Caco-2 (cell line): ENCODE measurements around the gene LRRC4C. TPM values are rescaled to one million over a fixed set of nuclear protein-coding genes. Genes with fewer than 3 reads are reported as not detected.

Experiments used
- BruUV-seq: library from RNA; stranded (reverse); fragments of 400-500 nt; replicated peaks from 2 replicates; lab custom pipeline; 2021; lab: Mats Ljungman, UMichigan
- CTCF ChIA-PET: fragments of 300-600 bp; sonication (Branson Sonifier 250); formaldehyde crosslinking; loops from one replicate; lab custom pipeline; 2022; ENCODE audit warnings: antibody characterized with exemption; lab: Charles Lee
- POLR2A ChIA-PET: fragments of 300-600 bp; sonication (Branson Sonifier 250); formaldehyde crosslinking; loops from one replicate; lab custom pipeline; 2022; ENCODE audit warnings: antibody characterized with exemption; lab: Charles Lee
- DNase-seq, 2 experiments: peaks; one replicate each; pipeline versions ENCODE4 v3.0.0 to v3.0.0-alpha.2; 2020 to 2022
- H3K27me3 ChIP-seq: replicated peaks from 2 replicates; pipeline ENCODE4 v1.6.0; 2011; ENCODE audit warnings: low read length; ENCODE audit not compliant: control insufficient read depth, insufficient read depth
- H3K36me3 ChIP-seq: 2 replicates; pipeline ENCODE4 v1.5.1; 2011; ENCODE audit warnings: low read length; ENCODE audit not compliant: control insufficient read depth, insufficient read depth
- H3K4me1 ChIP-seq: fragments of 250-450 bp; sonication (Bioruptor Pico); 2 replicates; pipeline ENCODE4 v1.5.1; 2020; ENCODE audit warnings: mild to moderate bottlenecking
- H3K4me3 ChIP-seq: 2 replicates; pipeline ENCODE4 v1.5.1; 2011; ENCODE audit warnings: low read depth, mild to moderate bottlenecking, control low read depth, low read length
- H3K9me3 ChIP-seq: fragments of 250-450 bp; sonication (Bioruptor Pico); 2 replicates; pipeline ENCODE4 v1.5.1; 2020; ENCODE audit warnings: mild to moderate bottlenecking, moderate library complexity
- H3K27ac Mint-ChIP-seq: one replicate; pipeline ENCODE4 v1.8.0; 2022; ENCODE audit warnings: mixed read lengths; ENCODE audit not compliant: unreplicated experiment
- H3K27me3 Mint-ChIP-seq: one replicate; pipeline ENCODE4 v1.8.0; 2022; ENCODE audit warnings: mixed read lengths; ENCODE audit not compliant: insufficient read depth, unreplicated experiment
- H3K36me3 Mint-ChIP-seq: one replicate; pipeline ENCODE4 v1.8.0; 2022; ENCODE audit warnings: mild to moderate bottlenecking, mixed read lengths; ENCODE audit not compliant: insufficient read depth, unreplicated experiment
- H3K4me1 Mint-ChIP-seq: one replicate; pipeline ENCODE4 v1.8.0; 2022; ENCODE audit warnings: low read depth, mixed read lengths; ENCODE audit not compliant: unreplicated experiment
- H3K4me3 Mint-ChIP-seq: one replicate; pipeline ENCODE4 v1.8.0; 2022; ENCODE audit warnings: mild to moderate bottlenecking, moderate library complexity, mixed read lengths; ENCODE audit not compliant: unreplicated experiment
- H3K9me3 Mint-ChIP-seq: one replicate; pipeline ENCODE4 v1.8.0; 2022; ENCODE audit warnings: mixed read lengths; ENCODE audit not compliant: unreplicated experiment
- intact Hi-C: fragments of 100-400 bp; cut with micrococcal nuclease; formaldehyde crosslinking; loops from one replicate; pipeline ENCODE4 v1.10.0; 2022; ENCODE audit not compliant: unreplicated experiment
- total RNA-seq: library from RNA; stranded (reverse); gene quantifications from 2 replicates; pipeline ENCODE4 v1.2.3, GENCODE V29; 2022
- TF ChIP-seq, protein P1 (sequence below), 2 experiments: fragments of 200-600 bp in 1 of 2; IDR thresholded peaks; 1 replicate in 1 of 2; 2 replicates in 1 of 2; pipeline versions ENCODE4 v1.5.1 to v1.8.0; 2011 to 2022; ENCODE audit warnings: antibody characterized with exemption in 1 of 2, control low read depth in 1 of 2, inconsistent platforms in 1 of 2, low read depth in 1 of 2, low read length in 1 of 2, mild to moderate bottlenecking in 1 of 2, moderate library complexity in 1 of 2; ENCODE audit not compliant: insufficient read depth in 1 of 2, severe bottlenecking in 1 of 2, unreplicated experiment in 1 of 2

The LRRC4C gene
- total RNA-seq, 1 experiment from 2014 or later, result not detected

DNA sequence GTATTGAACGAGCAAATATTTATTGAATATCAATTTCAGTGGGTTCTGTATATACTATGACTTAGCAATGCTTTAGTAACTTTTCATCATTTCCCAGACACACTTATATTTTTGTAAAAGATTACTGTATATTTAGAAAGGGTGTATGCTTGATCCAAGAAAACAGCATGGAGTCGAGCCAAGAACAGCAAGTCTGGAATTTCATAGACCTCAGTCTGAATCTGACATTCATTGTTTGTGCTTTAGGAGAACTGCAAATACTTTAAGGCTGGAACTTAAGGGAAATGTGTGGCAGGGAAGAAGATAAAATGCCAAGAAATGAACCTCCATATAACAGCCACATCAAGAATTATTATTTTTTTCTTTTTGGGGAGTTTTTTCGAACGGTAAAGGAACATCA is 1156.8 kb downstream of the LRRC4C start:
- H3K4me1 Mint-ChIP-seq, result no peaks in the 10 kb centered on the region
- intact Hi-C loops, result no loop called here
- H3K4me3 Mint-ChIP-seq, result no peak overlapping the region
- no peaks in the 10 kb centered on the region for H3K36me3 Mint-ChIP-seq
- DNase-seq, result no peak
- H3K27me3 ChIP-seq, result no peaks in the 10 kb centered on the region
- H3K4me3 ChIP-seq, result no peak overlapping the region
- CTCF ChIA-PET, result no interaction called here
- H3K27me3 Mint-ChIP-seq, result peaks cover 4% of the 10 kb centered on the region
- POLR2A ChIA-PET, result no interaction called here
- H3K36me3 ChIP-seq, result no peaks in the 10 kb centered on the region
- H3K27ac Mint-ChIP-seq, result no peak overlapping the region
- no peaks in the 10 kb centered on the region for H3K9me3 Mint-ChIP-seq
- TF ChIP-seq, protein P1, sequence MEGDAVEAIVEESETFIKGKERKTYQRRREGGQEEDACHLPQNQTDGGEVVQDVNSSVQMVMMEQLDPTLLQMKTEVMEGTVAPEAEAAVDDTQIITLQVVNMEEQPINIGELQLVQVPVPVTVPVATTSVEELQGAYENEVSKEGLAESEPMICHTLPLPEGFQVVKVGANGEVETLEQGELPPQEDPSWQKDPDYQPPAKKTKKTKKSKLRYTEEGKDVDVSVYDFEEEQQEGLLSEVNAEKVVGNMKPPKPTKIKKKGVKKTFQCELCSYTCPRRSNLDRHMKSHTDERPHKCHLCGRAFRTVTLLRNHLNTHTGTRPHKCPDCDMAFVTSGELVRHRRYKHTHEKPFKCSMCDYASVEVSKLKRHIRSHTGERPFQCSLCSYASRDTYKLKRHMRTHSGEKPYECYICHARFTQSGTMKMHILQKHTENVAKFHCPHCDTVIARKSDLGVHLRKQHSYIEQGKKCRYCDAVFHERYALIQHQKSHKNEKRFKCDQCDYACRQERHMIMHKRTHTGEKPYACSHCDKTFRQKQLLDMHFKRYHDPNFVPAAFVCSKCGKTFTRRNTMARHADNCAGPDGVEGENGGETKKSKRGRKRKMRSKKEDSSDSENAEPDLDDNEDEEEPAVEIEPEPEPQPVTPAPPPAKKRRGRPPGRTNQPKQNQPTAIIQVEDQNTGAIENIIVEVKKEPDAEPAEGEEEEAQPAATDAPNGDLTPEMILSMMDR (IDR thresholded peaks at IDR 0.05; ENCODE audit: insufficient read depth in 1 of 2, low read depth in 1 of 2, low read length in 1 of 2, severe bottlenecking in 1 of 2, unreplicated experiment in 1 of 2), result no peak
- H3K4me1 ChIP-seq, result no peaks in the 10 kb centered on the region
- no peaks in the 10 kb centered on the region for H3K9me3 ChIP-seq
- BruUV-seq, result no TSS peak

DNA sequence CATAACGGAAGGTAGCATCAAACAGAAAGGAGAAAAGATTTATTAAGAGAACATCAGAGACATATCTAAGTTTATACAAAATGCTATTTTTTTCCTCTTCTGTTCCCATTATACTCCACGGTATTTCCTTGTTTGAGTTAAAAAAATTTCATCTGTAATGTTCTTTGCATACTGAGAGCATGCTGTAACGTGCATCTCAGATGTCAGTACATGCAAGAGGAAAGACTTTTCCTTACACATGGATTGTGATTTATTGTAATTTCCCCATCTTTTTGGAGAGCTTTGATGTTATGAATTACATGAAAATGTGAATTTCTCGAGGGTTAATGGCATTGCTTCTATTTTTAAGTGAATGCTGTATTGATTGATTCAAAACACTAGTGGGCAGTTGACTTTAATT is 1164.0 kb downstream of the LRRC4C start:
- Histone ChIP-seq H3K9me3 (no peaks in the 10 kb centered on the region), H3K4me3 (no peak overlapping the region), H3K36me3 (no peaks in the 10 kb centered on the region), H3K4me1 (no peaks in the 10 kb centered on the region), H3K27me3 (no peaks in the 10 kb centered on the region; the same call in 1 of the 2 replicates)
- intact Hi-C loops, result no loop called here
- no peaks in the 10 kb centered on the region for H3K36me3 Mint-ChIP-seq
- H3K9me3 Mint-ChIP-seq, result no peaks in the 10 kb centered on the region
- POLR2A ChIA-PET, result no interaction called here
- CTCF ChIA-PET, result no interaction called here
- TF ChIP-seq, protein P1 (IDR thresholded peaks at IDR 0.05; ENCODE audit: insufficient read depth in 1 of 2, low read depth in 1 of 2, low read length in 1 of 2, severe bottlenecking in 1 of 2, unreplicated experiment in 1 of 2), result no peak
- no peak overlapping the region for H3K4me3 Mint-ChIP-seq
- BruUV-seq, result no TSS peak
- peaks cover 12% of the 10 kb centered on the region for H3K27me3 Mint-ChIP-seq
- H3K27ac Mint-ChIP-seq, result no peak overlapping the region
- DNase-seq, result no peak
- peaks cover 10% of the 10 kb centered on the region for H3K4me1 Mint-ChIP-seq

DNA sequence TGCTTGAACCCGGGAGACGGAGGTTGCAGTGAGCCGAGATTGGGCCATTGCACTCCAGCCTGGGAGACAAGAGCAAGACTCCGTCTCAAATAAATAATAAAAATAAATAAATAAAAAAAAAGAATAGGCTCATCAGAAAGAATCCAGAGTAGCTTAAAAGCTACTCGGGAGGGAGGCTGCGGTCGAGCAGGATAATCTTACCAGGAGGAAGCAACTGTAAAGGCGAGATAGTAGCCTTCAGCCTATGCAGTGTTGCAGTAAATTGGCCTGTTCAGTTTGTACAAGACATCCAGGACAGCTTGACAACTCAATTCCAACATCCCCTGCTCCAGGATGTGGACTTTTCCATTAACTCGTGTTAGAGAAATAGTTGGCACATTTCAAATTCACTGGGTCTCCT is 1164.7 kb downstream of the LRRC4C start:
- Histone ChIP-seq H3K9me3 (no peaks in the 10 kb centered on the region), H3K4me1 (no peaks in the 10 kb centered on the region), H3K4me3 (no peak overlapping the region), H3K36me3 (no peaks in the 10 kb centered on the region), H3K27me3 (no peaks in the 10 kb centered on the region; the same call in 1 of the 2 replicates)
- H3K27ac Mint-ChIP-seq, result no peak overlapping the region
- peaks cover 10% of the 10 kb centered on the region for H3K4me1 Mint-ChIP-seq
- POLR2A ChIA-PET, result no interaction called here
- CTCF ChIA-PET, result interaction anchor here (1.1 to 1.2 kb wide), 2 partner anchors 11 to 59 kb away, joined by 4 to 6 read pairs; no protein-coding TSS in a partner anchor
- no peak overlapping the region for H3K4me3 Mint-ChIP-seq
- TF ChIP-seq, protein P1 (IDR thresholded peaks at IDR 0.05; ENCODE audit: insufficient read depth in 1 of 2, low read depth in 1 of 2, low read length in 1 of 2, severe bottlenecking in 1 of 2, unreplicated experiment in 1 of 2), result no peak
- intact Hi-C loops, result loop anchor here (1.0 to 5.0 kb wide), 2 partner anchors 164 to 1502 kb away; no protein-coding TSS in a partner anchor
- no peaks in the 10 kb centered on the region for H3K9me3 Mint-ChIP-seq
- no TSS peak for BruUV-seq
- H3K36me3 Mint-ChIP-seq, result no peaks in the 10 kb centered on the region
- H3K27me3 Mint-ChIP-seq, result peaks cover 12% of the 10 kb centered on the region
- no peak for DNase-seq
